Measurements from ENCODE around the gene SLC5A10. TPM values are rescaled to one million over a fixed set of nuclear protein-coding genes. Genes with fewer than 3 reads are reported as not detected.

The SLC5A10 gene
- total RNA-seq, 1 experiment from 2014 or later = not detected

- Histone ChIP-seq H3K4me3 (ENCODE audit: low read depth, low read length, poor library complexity, severe bottlenecking) (no peak overlapping the region), H3K36me3 (ENCODE audit: insufficient read depth, low read length, poor library complexity, severe bottlenecking) (no peaks in the 10 kb centered on the region), H3K27ac (ENCODE audit: low read depth, low read length, poor library complexity, severe bottlenecking) (no peak overlapping the region), H3K4me1 (ENCODE audit: insufficient read depth, low read length, poor library complexity, severe bottlenecking) (peaks cover 6% of the 10 kb centered on the region), H3K9me3 (ENCODE audit: low read depth, low read length, poor library complexity, severe bottlenecking) (no peaks in the 10 kb centered on the region), H3K27me3 (replicated peaks; ENCODE audit: insufficient read depth, low read depth, low read length, poor library complexity) (no peaks in the 10 kb centered on the region)
- no peak for TF ChIP-seq EZH2 (IDR thresholded peaks at IDR 0.05; ENCODE audit: borderline replicate concordance, low read depth, low read length, poor library complexity, severe bottlenecking)
- TF ChIP-seq CTCF (conservative IDR thresholded peaks at IDR 0.05; ENCODE audit: low read depth, low read length) = no peak
- DNase-seq (ENCODE audit: low spot score) = no peak
- POLR2A ChIA-PET (ENCODE audit: low non-redundant PET) = no interaction called here
- CTCF ChIA-PET = no interaction called here
- intact Hi-C loops (cut with micrococcal nuclease; ENCODE audit: unreplicated experiment) = no loop called here
- no TSS peak for BruUV-seq (replicated peaks)
Observed at GRCh38 chr17:18963126-18964017, 11.4 kb downstream of the SLC5A10 start.

DNA sequence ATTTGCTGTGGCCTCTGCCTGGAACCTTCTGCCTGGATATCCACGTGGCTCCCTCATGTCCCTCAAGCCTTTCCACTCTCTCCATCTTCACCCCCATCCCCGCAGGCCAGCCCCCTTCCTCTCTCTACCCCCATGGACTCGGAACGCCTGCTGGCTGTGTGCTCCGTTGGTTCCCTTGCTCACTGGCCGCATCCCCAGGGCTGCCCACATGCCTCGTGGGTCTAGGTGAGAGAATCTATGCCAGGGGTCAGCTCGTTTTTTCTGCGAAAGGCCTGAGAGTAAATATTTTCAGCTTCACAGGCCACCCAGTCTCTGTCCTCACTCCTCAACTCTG lies 12.0 kb downstream of the SLC5A10 start:
- H3K4me1 ChIP-seq (ENCODE audit: insufficient read depth, low read length, poor library complexity, severe bottlenecking) = peaks cover 6% of the 10 kb centered on the region
- H3K9me3 ChIP-seq (ENCODE audit: low read depth, low read length, poor library complexity, severe bottlenecking) = no peaks in the 10 kb centered on the region
- no TSS peak for BruUV-seq (replicated peaks)
- no peaks in the 10 kb centered on the region for H3K36me3 ChIP-seq (ENCODE audit: insufficient read depth, low read length, poor library complexity, severe bottlenecking)
- H3K27me3 ChIP-seq (replicated peaks; ENCODE audit: insufficient read depth, low read depth, low read length, poor library complexity) = no peaks in the 10 kb centered on the region
- no peak for TF ChIP-seq EZH2 (IDR thresholded peaks at IDR 0.05; ENCODE audit: borderline replicate concordance, low read depth, low read length, poor library complexity, severe bottlenecking)
- no peak for TF ChIP-seq CTCF (conservative IDR thresholded peaks at IDR 0.05; ENCODE audit: low read depth, low read length)
- no peak overlapping the region for H3K4me3 ChIP-seq (ENCODE audit: low read depth, low read length, poor library complexity, severe bottlenecking)
- POLR2A ChIA-PET (ENCODE audit: low non-redundant PET) = no interaction called here
- no peak overlapping the region for H3K27ac ChIP-seq (ENCODE audit: low read depth, low read length, poor library complexity, severe bottlenecking)
- no peak for DNase-seq (ENCODE audit: low spot score)
- intact Hi-C loops (cut with micrococcal nuclease; ENCODE audit: unreplicated experiment) = no loop called here
- CTCF ChIA-PET = no interaction called here

GRCh38 chr17:18964550-18964949 lies 12.6 kb downstream of the SLC5A10 start:
- Histone ChIP-seq H3K4me3 (ENCODE audit: low read depth, low read length, poor library complexity, severe bottlenecking) (no peak overlapping the region), H3K36me3 (ENCODE audit: insufficient read depth, low read length, poor library complexity, severe bottlenecking) (no peaks in the 10 kb centered on the region), H3K27me3 (replicated peaks; ENCODE audit: insufficient read depth, low read depth, low read length, poor library complexity) (no peaks in the 10 kb centered on the region), H3K27ac (ENCODE audit: low read depth, low read length, poor library complexity, severe bottlenecking) (no peak overlapping the region), H3K9me3 (ENCODE audit: low read depth, low read length, poor library complexity, severe bottlenecking) (no peaks in the 10 kb centered on the region), H3K4me1 (ENCODE audit: insufficient read depth, low read length, poor library complexity, severe bottlenecking) (peaks cover 6% of the 10 kb centered on the region)
- POLR2A ChIA-PET (ENCODE audit: low non-redundant PET) = no interaction called here
- CTCF ChIA-PET = no interaction called here
- DNase-seq (ENCODE audit: low spot score) = no peak
- no TSS peak for BruUV-seq (replicated peaks)
- intact Hi-C loops (cut with micrococcal nuclease; ENCODE audit: unreplicated experiment) = no loop called here
- TF ChIP-seq CTCF (conservative IDR thresholded peaks at IDR 0.05; ENCODE audit: low read depth, low read length) (no peak), EZH2 (IDR thresholded peaks at IDR 0.05; ENCODE audit: borderline replicate concordance, low read depth, low read length, poor library complexity, severe bottlenecking) (no peak)

Data from A673 (cell line).